Measurements from ENCODE around the gene RBM19. TPM values are rescaled to one million over a fixed set of nuclear protein-coding genes. Genes with fewer than 3 reads are reported as not detected.

RBM19 gene
- total and polyA plus RNA-seq, 4 donors = 7.9 to 18.7 (median 9.0) TPM

- Histone ChIP-seq H3K36me3 (ENCODE audit: control insufficient read depth in 4 of 4, insufficient read depth in 3 of 4, low read depth in 1 of 4, low read length in 3 of 4) (no peaks in the 10 kb centered on the region), H3K4me1 (ENCODE audit: control insufficient read depth in 4 of 4, insufficient read depth in 4 of 4, low read length in 3 of 4) (no peaks in the 10 kb centered on the region), H3K27ac (ENCODE audit: low read depth in 1 of 2, low read length in 2 of 2) (no peak overlapping the region), H3K27me3 (ENCODE audit: control insufficient read depth in 4 of 4, insufficient read depth in 4 of 4, low read length in 3 of 4) (no peaks in the 10 kb centered on the region), H3K4me3 (ENCODE audit: low read depth in 1 of 3, low read length in 3 of 3) (no peak overlapping the region), H3K9ac (ENCODE audit: low read depth in 1 of 2, low read length in 2 of 2) (no peak overlapping the region), H3K9me3 (ENCODE audit: control insufficient read depth in 4 of 4, low read length in 3 of 4) (no peaks in the 10 kb centered on the region)
- no peak for DNase-seq (ENCODE audit: low spot score)
- TF ChIP-seq YY1 (IDR thresholded peaks at IDR 0.05) = no peak
- WGBS = 65% methylated on average over 3 of the region's 3 CpGs
These were observed 7.9 kb upstream of the RBM19 start for GRCh38 chr12:113974006-113974405.

GRCh38 chr12:113973109-113973904, 7.2 kb upstream of the RBM19 start:
- no peaks in the 10 kb centered on the region for H3K9me3 ChIP-seq (ENCODE audit: control insufficient read depth in 4 of 4, low read length in 3 of 4)
- no peaks in the 10 kb centered on the region for H3K4me1 ChIP-seq (ENCODE audit: control insufficient read depth in 4 of 4, insufficient read depth in 4 of 4, low read length in 3 of 4)
- no peak overlapping the region for H3K9ac ChIP-seq (ENCODE audit: low read depth in 1 of 2, low read length in 2 of 2)
- 69% methylated on average over 10 of the region's 10 CpGs for WGBS
- H3K4me3 ChIP-seq (ENCODE audit: low read depth in 1 of 3, low read length in 3 of 3) = no peak overlapping the region
- no peaks in the 10 kb centered on the region for H3K36me3 ChIP-seq (ENCODE audit: control insufficient read depth in 4 of 4, insufficient read depth in 3 of 4, low read depth in 1 of 4, low read length in 3 of 4)
- no peak for DNase-seq (ENCODE audit: low spot score)
- TF ChIP-seq NR2F2 (IDR thresholded peaks at IDR 0.05) (no peak), GABPA (IDR thresholded peaks at IDR 0.05 in 1 of 2, conservative IDR thresholded peaks at IDR 0.05 in 1 of 2) (no peak), CTCF (IDR thresholded peaks at IDR 0.05; ENCODE audit: low read depth, low read length, missing input control) (no peak), TAF1 (conservative IDR thresholded peaks at IDR 0.05) (no peak), HNF4A (conservative IDR thresholded peaks at IDR 0.05) (no peak), FOXA1 (IDR thresholded peaks at IDR 0.05) (no peak), YY1 (IDR thresholded peaks at IDR 0.05) (no peak), ZBTB33 (IDR thresholded peaks at IDR 0.05) (no peak), FOXA2 (IDR thresholded peaks at IDR 0.05) (no peak), RXRA (IDR thresholded peaks at IDR 0.05) (no peak), REST (IDR thresholded peaks at IDR 0.05) (no peak), HNF4G (IDR thresholded peaks at IDR 0.05) (no peak), EGR1 (IDR thresholded peaks at IDR 0.05; ENCODE audit: low read depth in 2 of 2) (no peak), SP1 (IDR thresholded peaks at IDR 0.05) (no peak), RAD21 (IDR thresholded peaks at IDR 0.05) (no peak), ATF3 (IDR thresholded peaks at IDR 0.05) (no peak)
- no peak overlapping the region for H3K27ac ChIP-seq (ENCODE audit: low read depth in 1 of 2, low read length in 2 of 2)
- no peaks in the 10 kb centered on the region for H3K27me3 ChIP-seq (ENCODE audit: control insufficient read depth in 4 of 4, insufficient read depth in 4 of 4, low read length in 3 of 4)
